HG03135 (cell line): ENCODE data around the gene GAS6.

Experiments used
- ATAC-seq: cut with Tn5 transposase; IDR thresholded peaks from one replicate; pipeline ENCODE4 v1.9.1; 2021; ENCODE audit warnings: mild to moderate bottlenecking, moderate library complexity; ENCODE audit not compliant: unreplicated experiment

Gene GAS6

GRCh38 chr13:113854238-113855011, 9.5 kb downstream of the GAS6 start:
- no peak for ATAC-seq

DNA sequence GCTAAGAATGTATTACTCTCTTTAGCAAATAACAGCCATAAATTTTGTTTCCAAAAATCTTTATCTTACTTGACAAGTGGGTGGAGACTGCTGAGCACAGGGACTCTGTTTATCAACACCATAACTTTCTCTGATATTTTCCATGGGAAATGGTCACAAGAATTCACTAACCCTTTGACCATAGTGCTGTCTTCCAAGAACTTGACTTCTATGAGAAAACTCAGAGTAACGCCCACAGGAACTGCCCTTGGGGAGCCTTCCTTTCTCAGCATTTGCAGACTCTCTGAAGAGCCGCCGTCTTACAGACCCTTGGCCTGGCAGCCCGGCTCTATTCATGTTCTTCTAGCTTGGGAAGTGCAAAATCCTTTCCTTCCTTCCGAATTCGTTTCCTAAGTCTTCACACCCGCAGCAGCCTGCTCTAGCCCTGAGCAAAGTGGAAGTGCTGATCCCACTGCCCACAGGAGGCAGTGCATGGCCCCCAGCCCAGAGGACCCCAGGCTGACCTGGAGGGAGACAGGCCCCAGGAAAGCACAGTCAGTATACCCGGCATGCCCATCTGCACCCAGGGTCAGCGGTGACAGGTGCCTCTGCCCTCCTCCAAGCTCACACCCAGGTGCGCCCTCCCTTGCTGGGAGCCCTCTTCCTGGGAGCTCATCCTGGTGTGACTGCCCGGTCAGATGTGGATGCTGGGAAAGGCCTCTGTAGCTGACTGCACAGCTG, 10.2 kb downstream of the GAS6 start:
- no peak for ATAC-seq

DNA sequence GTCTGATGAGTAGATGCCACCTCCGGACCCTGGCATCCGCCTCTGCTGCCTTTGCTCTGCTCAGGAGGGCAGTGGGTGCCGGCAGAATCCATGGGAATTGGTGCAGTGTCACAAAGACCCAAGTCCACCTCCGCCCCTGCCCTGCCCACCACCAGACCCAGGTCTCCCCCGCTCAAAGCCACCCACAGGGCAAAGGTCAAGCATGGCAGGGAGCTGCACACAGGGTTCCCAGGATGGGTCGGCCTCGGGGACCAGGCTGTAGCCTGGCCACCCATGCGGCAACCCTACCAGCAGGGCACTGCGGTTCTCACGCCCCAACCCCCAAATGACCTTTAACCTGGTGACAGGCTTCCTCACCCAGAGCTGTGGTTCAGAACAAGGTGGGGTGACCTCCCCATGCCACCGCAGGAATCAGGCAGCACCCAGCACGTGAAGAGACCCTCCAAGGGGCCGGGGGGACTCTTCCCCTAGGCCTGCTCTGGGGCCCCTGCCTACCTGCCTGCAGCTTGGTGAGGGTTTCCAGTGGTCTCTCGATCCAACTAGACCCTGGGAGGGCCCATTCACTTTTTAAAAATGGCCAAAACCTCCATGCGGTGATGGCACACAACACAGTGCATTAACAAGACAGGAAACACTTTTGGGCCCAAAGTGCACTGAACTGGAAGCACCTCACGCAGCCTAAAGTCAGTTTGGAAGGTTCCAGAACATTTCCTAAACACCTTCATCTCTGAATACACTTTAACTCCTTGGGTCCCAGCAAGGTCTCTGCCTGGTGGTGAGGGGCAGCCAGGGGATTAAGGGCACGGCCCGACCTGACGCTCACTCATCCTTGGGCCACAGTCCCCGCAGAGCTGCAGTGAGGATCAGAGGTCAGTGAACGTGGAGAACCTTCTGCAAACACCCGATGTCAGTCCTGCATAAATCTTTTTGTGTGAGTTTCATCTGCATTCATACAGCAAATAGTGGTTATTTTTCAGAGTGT, 11.0 kb downstream of the GAS6 start:
- ATAC-seq: no peak

DNA sequence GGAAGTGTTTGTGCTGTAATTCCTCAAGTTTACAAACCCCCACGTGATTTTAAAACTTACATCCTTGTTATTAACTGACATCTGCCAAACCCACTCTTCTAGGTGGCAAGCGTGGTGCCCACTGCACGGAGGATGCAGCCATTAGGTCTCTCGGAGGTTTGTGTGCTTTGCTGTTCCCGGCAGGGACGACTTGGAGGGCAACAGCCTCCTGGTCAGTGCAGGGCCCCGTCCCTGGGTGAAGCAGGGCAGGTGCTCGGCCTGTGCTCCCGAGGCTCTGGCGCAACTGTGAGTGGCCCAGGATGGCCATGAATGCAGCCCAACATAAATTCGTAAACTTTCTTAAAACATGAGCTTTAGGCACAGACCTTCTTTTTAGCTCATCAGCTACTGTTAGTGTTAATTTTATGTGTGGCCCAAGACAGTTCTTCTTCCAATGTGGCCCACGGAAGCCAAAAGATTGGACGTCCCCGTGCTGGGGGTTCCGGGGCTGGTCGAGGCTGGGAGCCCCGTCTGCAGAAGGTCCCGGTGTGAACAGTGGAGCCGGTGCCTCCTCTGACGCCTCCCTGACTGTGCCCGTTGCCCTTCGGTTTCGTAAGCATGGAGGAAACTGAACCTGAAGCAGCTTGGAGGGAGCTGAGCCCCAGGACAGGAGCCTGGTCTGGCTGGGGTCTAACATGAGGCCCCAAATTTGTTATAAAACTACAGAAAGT, 11.9 kb downstream of the GAS6 start:
- no peak for ATAC-seq

DNA sequence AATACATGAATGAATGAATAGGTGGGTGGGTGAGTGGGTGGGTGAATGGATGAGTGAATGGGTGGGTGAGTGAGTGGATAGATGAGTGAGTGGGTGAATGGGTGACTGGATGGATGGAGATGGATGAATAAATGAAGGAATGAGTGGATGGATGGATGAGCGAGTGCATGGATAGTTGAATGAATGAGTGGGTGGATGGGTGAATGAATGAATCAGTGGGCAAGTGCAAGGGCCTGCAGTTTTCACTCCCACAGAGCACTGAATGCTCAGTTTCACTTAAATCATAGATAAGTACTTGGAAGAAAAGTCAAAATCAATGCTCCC, 12.4 kb downstream of the GAS6 start:
- no peak for ATAC-seq

DNA sequence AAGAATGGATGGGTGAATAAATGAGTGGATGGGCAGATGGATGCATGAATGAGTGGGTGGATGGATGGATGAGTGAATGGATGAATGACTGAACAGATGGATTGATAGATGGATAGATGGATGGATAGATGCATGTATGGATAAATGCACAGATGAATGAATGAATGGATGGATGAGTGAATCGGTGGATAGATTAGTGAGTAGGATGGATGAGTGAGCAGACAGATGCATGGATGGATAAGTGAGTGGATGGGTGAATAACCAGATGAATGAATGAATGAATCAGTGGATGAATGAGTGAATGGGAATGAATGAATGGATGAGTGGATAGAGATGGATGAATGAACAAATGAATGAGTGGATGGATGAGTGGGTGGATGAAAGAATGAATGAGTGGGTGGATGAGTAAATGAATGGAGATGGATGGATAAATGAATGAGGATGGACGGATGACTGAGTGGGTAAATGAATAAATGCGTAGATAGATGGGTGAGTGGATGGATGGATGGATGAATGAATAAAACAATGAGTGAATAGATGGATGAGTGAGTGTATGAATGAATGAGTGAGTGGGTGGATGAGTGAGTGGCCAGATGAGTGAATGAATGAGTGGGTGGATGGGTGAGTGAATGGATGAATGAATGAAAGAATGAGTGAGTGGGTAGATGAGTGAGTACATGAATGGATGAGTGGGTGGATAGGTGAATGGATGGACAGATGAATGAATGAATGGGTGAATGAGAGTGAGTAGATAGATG, 13.0 kb downstream of the GAS6 start:
- ATAC-seq: no peak

GRCh38 chr13:113849981-113850721, 13.7 kb downstream of the GAS6 start:
- no peak for ATAC-seq

GRCh38 chr13:113849546-113849945, 14.3 kb downstream of the GAS6 start:
- ATAC-seq: no peak

DNA sequence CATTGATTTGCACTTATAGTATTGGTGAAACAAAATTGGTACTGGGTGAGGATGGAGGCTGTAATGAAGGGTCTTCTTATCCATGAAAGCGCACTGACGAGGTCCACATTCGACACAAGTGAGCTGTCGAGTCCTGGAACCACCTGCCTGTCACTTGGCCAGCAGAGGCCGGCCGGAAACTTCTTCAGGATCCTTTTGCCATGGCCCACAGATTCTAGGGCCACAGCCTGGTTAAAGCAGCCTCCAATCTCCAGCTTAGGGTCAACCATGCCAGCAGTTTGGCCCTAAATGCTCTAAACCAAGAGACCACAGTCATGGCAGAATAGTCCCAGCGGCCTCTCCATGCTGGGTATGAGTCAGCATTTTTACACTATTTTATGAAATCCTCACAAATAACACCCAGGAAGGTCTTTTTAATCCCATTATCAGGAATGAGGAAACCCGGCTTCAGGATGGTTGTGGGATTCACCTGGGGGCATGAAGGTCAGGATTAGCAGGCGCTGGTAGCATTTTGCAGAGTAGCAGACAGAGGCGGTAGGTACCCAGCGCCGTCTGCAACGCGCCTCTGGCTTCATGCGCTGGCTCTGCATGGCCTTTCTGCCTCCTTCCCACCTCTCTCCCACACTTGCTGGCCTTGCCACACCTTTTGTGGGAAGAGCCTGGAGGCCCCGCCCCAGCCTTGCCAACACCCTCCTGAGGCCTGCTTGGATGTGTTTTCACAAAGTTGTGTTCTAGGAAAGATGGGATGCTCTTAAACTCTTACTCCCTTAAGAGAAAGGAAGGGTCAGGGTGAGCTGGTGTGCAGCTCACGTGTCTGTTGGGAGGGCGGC, 15.2 kb downstream of the GAS6 start:
- no peak for ATAC-seq

- ATAC-seq: no peak
Observed at GRCh38 chr13:113848020-113848419, 15.9 kb downstream of the GAS6 start.

GRCh38 chr13:113846636-113847318, 17.1 kb downstream of the GAS6 start:
- no peak for ATAC-seq

GRCh38 chr13:113845723-113846635, 17.9 kb downstream of the GAS6 start:
- ATAC-seq: no peak

DNA sequence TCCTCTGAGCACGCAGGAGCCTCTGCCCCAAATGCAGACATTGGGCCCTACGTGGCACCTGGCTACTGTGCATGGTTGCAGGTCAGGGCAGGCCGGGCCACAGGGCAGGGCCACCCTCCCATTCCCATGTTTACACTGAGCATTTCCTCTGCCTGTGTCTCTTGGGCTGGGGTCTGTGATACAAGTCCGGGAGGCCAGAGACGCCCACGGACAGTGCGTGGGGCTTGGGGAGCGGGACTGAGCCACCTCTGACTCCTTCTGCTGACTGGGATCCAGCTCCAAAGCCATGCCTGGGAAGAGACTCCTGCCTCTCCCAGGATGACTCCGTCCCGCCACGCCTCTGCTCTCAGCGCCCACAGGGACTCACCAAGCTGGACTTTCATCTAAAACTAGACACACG, 18.8 kb downstream of the GAS6 start:
- ATAC-seq: no peak

- no peak for ATAC-seq
Observed at GRCh38 chr13:113843864-113844556, 19.9 kb downstream of the GAS6 start.

DNA sequence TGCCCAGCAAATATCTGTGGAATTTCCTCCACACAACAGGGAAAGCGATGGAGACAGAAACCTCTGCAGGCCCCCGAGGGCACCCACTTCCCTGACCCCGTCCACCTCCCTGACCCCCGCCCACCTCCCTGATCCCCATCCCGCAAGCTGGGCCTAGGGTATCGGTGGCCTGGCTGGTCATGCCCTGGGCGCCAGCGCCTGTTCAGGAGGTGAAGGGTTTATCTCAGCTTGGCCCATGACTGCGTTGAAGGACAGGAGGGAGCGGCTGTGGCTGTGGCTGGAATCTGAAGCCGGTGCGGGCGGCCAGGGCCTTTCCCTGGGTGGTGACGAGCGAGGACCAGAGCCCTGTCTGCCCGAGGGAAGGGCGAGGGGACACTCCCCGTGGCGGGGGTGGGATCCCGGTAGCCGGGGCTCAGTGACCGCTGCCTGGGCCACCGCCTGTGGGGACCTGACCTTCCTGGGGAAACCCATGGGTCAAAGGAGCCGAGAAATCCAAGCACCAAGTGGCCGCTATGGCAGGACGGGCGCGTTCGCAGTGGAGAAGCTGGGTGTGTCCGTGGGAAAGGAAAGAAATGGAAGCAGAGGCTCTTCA, 20.7 kb downstream of the GAS6 start:
- ATAC-seq: no peak
